Adrenal gland (tissue), 12 donors: ENCODE data around the gene ACTA2. TPM values are rescaled to one million over a fixed set of nuclear protein-coding genes. Genes with fewer than 3 reads are reported as not detected.

Experiments used
- DNase-seq, 7 donors: peaks; one replicate each; pipeline ENCODE4 v3.0.0-alpha.2; 2019 to 2020
- H3K27ac ChIP-seq, 5 donors: fragments of 200-600 bp; sonication (generic) in 4 of 5; 1 replicate in 3 of 5; 2 replicates in 2 of 5; pipeline versions ENCODE4 v1.5.1 to v1.8.0; 2016 to 2020; ENCODE audit warnings: mild to moderate bottlenecking in 1 of 5
- H3K27me3 ChIP-seq: fragments of 200-600 bp; 2 replicates; pipeline ENCODE4 v1.8.0; 2021
- H3K36me3 ChIP-seq, 2 donors: fragments of 200-600 bp; replicated peaks in 1 of 2; 1 replicate in 1 of 2; 2 replicates in 1 of 2; pipeline versions ENCODE4 v1.5.1 to v1.8.0; 2018 to 2022
- H3K4me1 ChIP-seq, 2 donors: fragments of 200-600 bp; replicated peaks in 1 of 2; 1 replicate in 1 of 2; 2 replicates in 1 of 2; pipeline versions ENCODE4 v1.5.1 to v1.8.0; 2018 to 2021
- H3K4me3 ChIP-seq, 4 donors: fragments of 200-600 bp; sonication (generic) in 3 of 4; one replicate each; pipeline ENCODE4 v1.5.1; 2016 to 2018
- H3K9me3 ChIP-seq, 3 donors: fragments of 200-600 bp; sonication (generic) in 1 of 3; replicated peaks in 1 of 3; 1 replicate in 2 of 3; 2 replicates in 1 of 3; pipeline versions ENCODE4 v1.5.1 to v1.8.0; 2016 to 2021
- POLR2A ChIP-seq, 2 donors: fragments of 450-650 bp; IDR thresholded peaks; one replicate each; pipeline ENCODE4 v1.6.1; 2017; ENCODE audit warnings: antibody characterized with exemption in 2 of 2, mild to moderate bottlenecking in 2 of 2, moderate library complexity in 1 of 2
- WGBS, 4 donors: extraction: QIAGEN DNeasy Blood & Tissue Kit in 2 of 4; methylation state at CpG; one replicate each; pipeline versions ENCODE4 v1.1.5 to v1.1.7; 2013 to 2017; 5-methylcytosine and 5-hydroxymethylcytosine counted together
- intact Hi-C, 2 donors: fragments of 100-400 bp; cut with DNase I; formaldehyde crosslinking; loops; one replicate each; pipeline versions ENCODE4 v1.14.1 to v1.15.0; 2022 to 2023
- polyA plus RNA-seq, 3 donors: library from polyadenylated mRNA; stranded (reverse); fragments of 200-250 nt in 2 of 3; fragments of 350-450 nt in 1 of 3; fragmentation: Illumina TruSeq in 1 of 3; extraction: RNeasy Lipid Tissue Mini Kit (QIAGEN cat#74804) in 1 of 3; gene quantifications; one replicate each; pipeline ENCODE4 v1.2.3, GENCODE V29; 2013 to 2014
- total RNA-seq, 9 donors: library from RNA; depleted of rRNA in 4 of 9; stranded (reverse); fragments of >200 nt in 4 of 9; fragments of 120-200 nt in 1 of 9; fragmentation: NEBNext Ultra II Directional in 1 of 9; extraction: Animal tissue kit (Norgen Biotek cat#: 25700) in 1 of 9; gene quantifications; one replicate each; pipeline versions ENCODE4 v1.1.0 to v1.2.4, GENCODE V29; 2013 to 2023
- TF ChIP-seq, protein P1 (sequence below), 6 experiments: fragments of 450-650 bp in 4 of 6; fragments of 200-600 bp in 2 of 6; sonication (generic) in 1 of 6; IDR thresholded peaks; 1 replicate in 5 of 6; 2 replicates in 1 of 6; pipeline versions ENCODE4 v1.5.1 to v1.8.0; 2016 to 2021; ENCODE audit warnings: antibody characterized with exemption in 6 of 6, mild to moderate bottlenecking in 2 of 6, moderate library complexity in 1 of 6
- donor health status: healthy with polysubstance abuse.
- donor health status: Bipolar disorder and iron deficiency.
- donor health status: DM: yes; HTN: yes; CAD: no.
- donor health status: DM: no; HTN: no; CAD: no.
- donor health status: DM: no; HTN: no; CAD: no.
- donor health status: DM: yes; HTN: yes; CAD: no.

Gene ACTA2
- total and polyA plus RNA-seq, 12 donors, result 48.5 to 529 (median 320) TPM

GRCh38 chr10:88918191-88918905, 34.2 kb downstream of the ACTA2 start:
- H3K27ac ChIP-seq, result no peak overlapping the region
- no peaks in the 10 kb centered on the region for H3K9me3 ChIP-seq
- peaks cover 10 to 37% of the 10 kb centered on the region in 2 donors for H3K4me1 ChIP-seq
- no peak for TF ChIP-seq POLR2A (IDR thresholded peaks at IDR 0.05)
- TF ChIP-seq, protein P1, sequence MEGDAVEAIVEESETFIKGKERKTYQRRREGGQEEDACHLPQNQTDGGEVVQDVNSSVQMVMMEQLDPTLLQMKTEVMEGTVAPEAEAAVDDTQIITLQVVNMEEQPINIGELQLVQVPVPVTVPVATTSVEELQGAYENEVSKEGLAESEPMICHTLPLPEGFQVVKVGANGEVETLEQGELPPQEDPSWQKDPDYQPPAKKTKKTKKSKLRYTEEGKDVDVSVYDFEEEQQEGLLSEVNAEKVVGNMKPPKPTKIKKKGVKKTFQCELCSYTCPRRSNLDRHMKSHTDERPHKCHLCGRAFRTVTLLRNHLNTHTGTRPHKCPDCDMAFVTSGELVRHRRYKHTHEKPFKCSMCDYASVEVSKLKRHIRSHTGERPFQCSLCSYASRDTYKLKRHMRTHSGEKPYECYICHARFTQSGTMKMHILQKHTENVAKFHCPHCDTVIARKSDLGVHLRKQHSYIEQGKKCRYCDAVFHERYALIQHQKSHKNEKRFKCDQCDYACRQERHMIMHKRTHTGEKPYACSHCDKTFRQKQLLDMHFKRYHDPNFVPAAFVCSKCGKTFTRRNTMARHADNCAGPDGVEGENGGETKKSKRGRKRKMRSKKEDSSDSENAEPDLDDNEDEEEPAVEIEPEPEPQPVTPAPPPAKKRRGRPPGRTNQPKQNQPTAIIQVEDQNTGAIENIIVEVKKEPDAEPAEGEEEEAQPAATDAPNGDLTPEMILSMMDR (IDR thresholded peaks at IDR 0.05), result no peak
- peaks cover 0 to 14% of the 10 kb centered on the region in 2 donors for H3K36me3 ChIP-seq
- 95 to 99% (median 98%) methylated on average over 3 of the region's 3 CpGs for WGBS, 4 donors
- DNase-seq, result no peak
- intact Hi-C loops, result no loop called here
- H3K27me3 ChIP-seq, result no peaks in the 10 kb centered on the region
- no peak overlapping the region for H3K4me3 ChIP-seq

DNA sequence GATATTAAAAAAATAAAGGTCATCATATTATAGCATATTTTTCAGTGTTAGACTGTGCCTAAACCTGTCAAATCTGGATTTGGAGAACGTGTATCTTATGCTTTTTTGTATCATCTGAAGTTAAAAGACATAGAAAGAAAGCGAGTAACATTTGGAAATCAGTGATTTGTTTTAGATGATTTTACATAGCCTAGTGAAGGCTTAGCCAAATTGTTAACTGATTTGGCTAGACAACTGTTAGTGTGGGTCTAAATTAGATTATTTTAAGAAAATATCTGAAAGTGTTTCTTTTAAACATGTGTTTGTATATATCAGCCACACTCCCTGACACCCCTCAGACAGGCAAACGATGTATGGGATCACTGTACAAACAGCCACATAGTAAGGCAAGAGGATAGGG, 35.6 kb downstream of the ACTA2 start:
- Histone ChIP-seq H3K9me3 (no peaks in the 10 kb centered on the region), H3K4me3 (no peak overlapping the region), H3K4me1 (peaks cover 10 to 46% of the 10 kb centered on the region in 2 donors), H3K27ac (no peak overlapping the region), H3K27me3 (no peaks in the 10 kb centered on the region), H3K36me3 (peaks cover 0 to 17% of the 10 kb centered on the region in 2 donors)
- no peak for DNase-seq
- TF ChIP-seq, protein P1 (IDR thresholded peaks at IDR 0.05), result no peak
- TF ChIP-seq POLR2A (IDR thresholded peaks at IDR 0.05), result no peak
- intact Hi-C loops, result no loop called here
- WGBS, 4 donors, result 93 to 95% (median 94%) methylated on average over 3 of the region's 3 CpGs

DNA sequence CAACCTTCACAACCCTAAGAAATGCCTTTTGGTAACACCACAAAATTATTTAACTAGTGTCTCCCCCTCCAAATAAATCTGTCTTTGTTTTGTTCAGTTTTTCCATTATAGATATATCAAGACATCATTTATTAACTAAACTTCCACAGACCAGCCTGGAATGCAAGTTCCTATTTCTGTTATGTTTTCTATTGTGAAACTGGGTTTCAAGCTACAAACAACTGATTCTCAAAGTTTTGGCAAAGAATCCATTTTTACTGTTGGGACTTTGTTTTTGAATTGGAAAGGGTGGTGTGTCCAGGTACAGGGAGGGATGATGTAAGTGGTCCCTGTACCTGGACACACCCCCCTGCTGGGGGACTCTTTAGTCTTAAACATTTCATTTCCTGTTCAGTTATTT, 36.3 kb downstream of the ACTA2 start:
- intact Hi-C loops, result no loop called here
- no peaks in the 10 kb centered on the region for H3K9me3 ChIP-seq
- H3K4me1 ChIP-seq, result peaks cover 8 to 41% of the 10 kb centered on the region in 2 donors
- no peak for DNase-seq
- H3K4me3 ChIP-seq, result no peak overlapping the region
- H3K36me3 ChIP-seq, result peaks cover 0 to 17% of the 10 kb centered on the region in 2 donors
- no peaks in the 10 kb centered on the region for H3K27me3 ChIP-seq
- no peak overlapping the region for H3K27ac ChIP-seq
- no peak for TF ChIP-seq POLR2A (IDR thresholded peaks at IDR 0.05)
- TF ChIP-seq, protein P1 (IDR thresholded peaks at IDR 0.05), result no peak

- no peak for TF ChIP-seq POLR2A (IDR thresholded peaks at IDR 0.05)
- TF ChIP-seq, protein P1 (IDR thresholded peaks at IDR 0.05), result no peak
- intact Hi-C loops, result no loop called here
- no peaks in the 10 kb centered on the region for H3K9me3 ChIP-seq
- no peak for DNase-seq
- H3K4me1 ChIP-seq, result peaks cover 4 to 36% of the 10 kb centered on the region in 2 donors
- H3K27ac ChIP-seq, result no peak overlapping the region
- H3K36me3 ChIP-seq, result peaks cover 0 to 21% of the 10 kb centered on the region in 2 donors
- no peak overlapping the region for H3K4me3 ChIP-seq
- H3K27me3 ChIP-seq, result no peaks in the 10 kb centered on the region
- WGBS, 4 donors, result 65 to 75% (median 70%) methylated on average over 2 of the region's 2 CpGs
These were observed 36.8 kb downstream of the ACTA2 start for GRCh38 chr10:88915781-88916180.
